Posterior vena cava (tissue), 2 donors: ENCODE results near the gene MMP17. TPM values are rescaled to one million over a fixed set of nuclear protein-coding genes. Genes with fewer than 3 reads are reported as not detected.
A peak's percentile ranks its signal among the peaks of the same experiment; 100 is the strongest.

Experiments used
- DNase-seq: peaks from one replicate; pipeline ENCODE4 v3.0.0-alpha.2; 2020; ENCODE audit warnings: low spot score
- intact Hi-C, 2 donors: fragments of 100-400 bp; cut with DNase I; formaldehyde crosslinking; loops; one replicate each; pipeline versions ENCODE4 v1.14.1 to v1.14.2; 2022 to 2023
- total RNA-seq, 2 donors: library from RNA; stranded (reverse); fragmentation: NEBNext Ultra II Directional; extraction: Animal tissue kit (Norgen Biotek cat#: 25700); gene quantifications; one replicate each; pipeline ENCODE4 v1.2.1, GENCODE V29; 2021
- donor health status: DM: yes; HTN: yes; CAD: no.
- donor health status: DM: yes; HTN: yes; CAD: no.

MMP17 gene
- total RNA-seq, 2 donors from 2014 or later: 4.3 to 5.8 TPM

- intact Hi-C loops: no loop called here
- no peak for DNase-seq
These were observed 620 bp downstream of the MMP17 start for GRCh38 chr12:131828671-131829355.

- DNase-seq: no peak
These were observed 1.2 kb downstream of the MMP17 start for GRCh38 chr12:131829356-131829747.

DNA sequence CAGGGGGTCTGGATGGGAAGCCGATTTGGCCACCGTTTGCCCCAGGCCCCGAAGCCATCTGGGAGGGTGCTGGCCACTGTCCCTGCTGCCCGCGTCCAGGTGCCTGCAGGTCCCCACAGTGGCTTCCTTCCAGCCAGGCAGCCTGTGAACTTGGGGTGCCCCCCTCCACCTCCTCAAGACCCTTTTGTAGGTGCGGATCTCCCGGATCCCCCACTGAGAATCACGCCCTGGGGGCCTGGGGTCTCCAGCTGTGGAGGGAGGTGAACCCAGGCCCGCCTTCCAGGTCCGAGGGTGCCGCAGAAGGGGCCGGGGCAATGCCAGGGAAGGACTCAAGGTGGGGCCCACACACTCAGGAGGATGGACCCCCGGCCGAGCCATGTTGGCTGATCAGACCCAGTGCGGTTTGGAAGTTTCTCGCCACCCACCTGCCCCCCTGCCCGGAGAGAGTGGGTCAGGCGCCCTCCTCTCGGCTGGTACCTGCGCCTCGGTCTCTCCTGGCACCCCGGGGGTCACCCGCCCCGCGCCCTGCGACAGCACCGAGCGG, 1.7 kb downstream of the MMP17 start:
- intact Hi-C loops: no loop called here
- DNase-seq: no peak

More at GRCh38 chr12:131829356-131829747, 1.2 kb downstream of the MMP17 start:
- intact Hi-C loops: no loop called here

- peak; percentile 94 for DNase-seq
- intact Hi-C loops: no loop called here
These were observed 2.2 kb downstream of the MMP17 start for GRCh38 chr12:131830335-131830913.

- no peak for DNase-seq
- intact Hi-C loops: no loop called here
These were observed 2.9 kb downstream of the MMP17 start for GRCh38 chr12:131830914-131831571.

- intact Hi-C loops: no loop called here
- no peak for DNase-seq
These were observed 3.4 kb downstream of the MMP17 start for GRCh38 chr12:131831635-131832041.

DNA sequence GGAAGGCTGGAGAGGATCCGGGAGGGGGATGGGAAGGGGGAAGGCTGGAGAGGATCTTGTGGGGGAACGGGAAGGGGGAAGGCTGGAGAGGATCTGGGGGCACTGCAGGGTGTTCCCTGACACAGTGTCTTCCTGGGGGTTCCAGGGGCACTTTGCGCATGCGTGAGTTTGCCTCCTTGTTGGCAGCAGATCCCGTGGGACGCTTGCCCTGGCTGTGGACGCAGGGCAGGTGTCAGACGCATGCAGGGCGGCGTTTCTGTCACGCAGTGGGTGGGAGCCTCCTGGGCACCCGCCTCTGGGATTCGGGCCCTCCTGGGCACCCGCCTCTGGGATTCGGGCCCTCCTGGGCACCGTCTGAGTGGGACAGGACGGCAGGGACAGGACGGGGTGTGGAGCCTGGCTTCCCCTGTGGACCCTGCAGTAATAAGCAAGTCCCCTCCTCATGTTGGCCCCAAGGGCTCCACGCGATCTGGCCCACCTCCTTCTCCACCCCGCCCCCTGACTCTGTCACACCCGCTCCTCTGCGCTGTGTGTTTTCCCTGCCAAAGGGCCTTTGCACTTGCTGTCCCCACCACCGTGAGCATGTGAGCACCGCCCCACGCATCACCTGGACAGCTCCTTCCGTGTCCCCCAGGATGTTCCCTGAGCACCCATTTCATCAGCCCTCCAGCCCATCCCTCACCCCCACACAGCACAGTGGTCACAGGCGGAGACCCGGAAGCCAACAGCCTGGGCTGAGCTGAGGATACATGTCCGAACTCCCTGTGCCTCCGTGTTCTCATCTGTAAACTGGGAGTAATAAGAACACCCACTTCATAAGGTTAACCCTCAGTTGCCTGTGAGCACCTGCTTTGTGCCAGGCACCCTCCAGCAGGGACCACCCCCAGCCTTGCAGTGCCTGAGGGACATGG, 4.4 kb downstream of the MMP17 start:
- DNase-seq: peak; percentile 85
- intact Hi-C loops: no loop called here

DNA sequence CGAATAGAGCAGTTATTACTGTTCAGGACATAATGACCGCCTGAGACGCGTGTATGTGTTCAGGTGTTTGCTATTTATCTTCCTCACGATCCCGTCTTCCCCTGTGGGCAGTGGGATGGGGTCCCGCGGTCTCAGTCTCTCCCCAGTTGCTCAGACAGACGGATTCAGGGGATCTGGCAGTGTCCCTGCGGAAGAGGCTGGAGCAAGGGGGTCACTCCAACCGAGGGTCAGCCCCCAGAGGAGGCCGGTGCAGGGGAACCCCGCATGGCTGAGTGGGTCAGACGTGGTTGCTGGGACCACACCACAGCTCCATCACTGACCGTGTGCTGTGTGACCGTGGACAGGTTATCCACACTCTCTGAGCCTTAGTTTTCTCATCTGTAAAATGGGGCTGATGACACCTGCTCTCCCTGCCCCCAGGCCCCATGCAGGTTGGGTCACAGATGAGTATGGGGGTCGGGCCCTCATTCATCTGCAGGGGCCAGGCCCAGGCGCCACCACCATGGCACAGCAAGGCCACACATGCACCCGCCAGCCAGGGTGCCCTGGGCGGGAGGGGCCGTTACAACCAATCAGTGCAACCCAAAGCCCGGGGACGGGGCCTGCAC, 5.2 kb downstream of the MMP17 start:
- intact Hi-C loops: no loop called here
- no peak for DNase-seq

DNA sequence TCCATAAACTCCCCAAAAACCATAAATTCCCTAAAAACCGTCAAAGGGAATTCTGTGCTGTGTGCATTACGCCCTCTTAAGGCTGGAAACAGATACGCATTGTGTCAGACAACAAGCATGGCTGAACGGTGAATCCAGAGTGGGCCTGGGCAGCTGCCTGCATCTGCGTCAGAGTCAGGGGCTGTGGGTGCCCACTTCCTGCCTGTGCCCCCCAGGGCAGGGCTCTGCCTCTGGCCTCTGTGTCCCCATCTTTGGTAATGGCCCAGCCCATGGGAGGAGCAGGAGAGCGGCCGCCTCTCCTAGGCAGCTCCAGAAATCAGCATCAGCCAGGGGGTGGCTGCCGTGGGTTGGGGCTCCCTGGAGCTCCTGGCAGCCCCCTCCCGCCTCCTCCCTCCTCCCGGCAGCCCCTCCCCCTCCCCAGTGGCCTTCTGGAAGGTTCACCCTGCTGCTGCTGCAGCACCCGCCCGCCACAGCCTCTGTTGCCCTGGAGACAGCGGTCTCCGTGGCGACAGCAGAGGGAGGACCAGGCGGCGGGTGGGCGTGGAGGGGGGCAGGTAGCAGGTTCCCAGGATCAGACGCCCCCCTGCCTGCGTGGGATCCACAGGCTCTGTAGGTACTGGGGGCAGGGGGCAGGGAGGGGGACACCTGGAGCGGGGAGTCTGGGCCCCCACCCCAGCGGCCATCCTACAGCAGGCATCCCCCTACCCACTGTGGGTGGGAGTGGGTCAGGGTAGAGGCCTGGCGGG, 5.9 kb downstream of the MMP17 start:
- no peak for DNase-seq
- intact Hi-C loops: no loop called here

- DNase-seq: no peak
- intact Hi-C loops: no loop called here
These were observed 6.8 kb downstream of the MMP17 start for GRCh38 chr12:131834798-131835615.

DNA sequence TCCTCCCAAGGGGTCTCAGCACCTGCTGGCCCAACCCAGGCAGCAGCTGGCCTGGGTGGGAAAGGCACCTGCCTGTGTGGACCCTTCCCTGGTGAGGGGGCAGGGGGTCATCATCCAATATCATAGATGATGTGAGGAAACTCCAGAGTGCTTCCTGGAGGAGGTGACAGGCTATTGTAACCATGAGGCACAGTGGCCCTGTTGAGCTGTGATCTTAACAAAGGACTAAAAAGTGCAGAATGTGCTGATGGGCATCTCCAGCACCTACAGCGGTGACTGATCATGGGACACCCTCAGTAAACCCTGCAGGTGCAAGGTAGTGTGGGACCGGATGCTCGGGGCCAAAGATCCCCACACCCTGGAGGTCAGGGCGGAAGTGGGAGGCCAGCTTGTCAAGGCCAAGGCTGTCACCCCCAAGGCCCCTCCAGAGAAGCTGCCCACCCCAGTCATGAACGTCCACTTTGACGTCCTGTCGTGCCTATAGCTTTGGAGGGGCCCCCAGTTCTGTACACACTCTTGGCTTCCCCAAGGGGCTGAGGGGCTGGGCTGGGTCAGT, 7.5 kb downstream of the MMP17 start:
- intact Hi-C loops: no loop called here
- no peak for DNase-seq

DNA sequence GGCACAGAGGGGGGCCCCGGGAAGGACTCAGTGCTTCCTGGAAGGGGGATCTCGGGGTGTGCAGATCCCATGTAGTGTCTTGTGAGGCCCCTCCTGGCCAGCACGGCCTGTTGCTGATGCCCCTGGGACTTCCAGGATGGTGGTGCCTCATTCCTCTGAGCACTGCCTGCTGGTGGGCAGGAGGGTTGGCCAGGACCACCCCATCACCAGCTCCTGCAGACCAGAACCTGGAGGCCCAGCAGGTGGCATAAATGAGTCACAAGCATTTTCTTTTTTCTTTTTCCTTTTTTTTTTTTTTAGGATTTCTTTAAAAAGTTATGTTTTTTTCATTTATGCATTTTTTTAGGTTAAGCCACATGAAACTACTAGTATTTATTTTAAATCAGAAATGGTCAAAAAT, 8.0 kb downstream of the MMP17 start:
- intact Hi-C loops: no loop called here
- DNase-seq: no peak

GRCh38 chr12:131836714-131837397, 8.7 kb downstream of the MMP17 start:
- intact Hi-C loops: no loop called here
- no peak for DNase-seq

- DNase-seq: no peak
- intact Hi-C loops: no loop called here
These were observed 12.6 kb downstream of the MMP17 start for GRCh38 chr12:131840643-131841416.

GRCh38 chr12:131841547-131841946, 13.4 kb downstream of the MMP17 start:
- intact Hi-C loops: no loop called here

DNA sequence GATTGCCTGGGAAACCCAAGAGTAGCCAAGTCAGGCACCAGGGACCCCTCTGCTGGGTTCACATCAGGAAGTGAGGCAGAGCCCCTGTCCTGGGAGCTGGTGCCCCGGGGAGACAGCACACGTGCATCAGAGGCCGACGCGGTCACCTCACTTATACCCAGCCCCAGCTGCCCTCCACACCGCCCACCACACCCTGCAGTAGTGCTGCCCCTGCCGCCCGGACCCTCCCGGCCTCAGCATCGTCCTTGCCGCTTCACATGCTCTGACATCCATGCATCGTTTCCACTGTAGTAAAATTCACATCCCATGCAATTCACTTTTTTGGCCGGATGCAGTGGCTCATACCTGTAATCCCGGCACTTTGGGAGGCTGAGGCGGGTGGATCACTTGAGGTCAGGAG, 14.0 kb downstream of the MMP17 start:
- intact Hi-C loops: no loop called here
- no peak for DNase-seq

More at GRCh38 chr12:131841547-131841946, 13.4 kb downstream of the MMP17 start:
- DNase-seq: no peak
